HepG2 (cell line): ENCODE data around the gene SCARB2. TPM values are rescaled to one million over a fixed set of nuclear protein-coding genes. Genes with fewer than 3 reads are reported as not detected.
A peak's percentile ranks its signal among the peaks of the same experiment; 100 is the strongest.

Source experiments
- ATAC-seq: fragments of 200-7000 bp; cut with Tn5 transposase; 3 replicates; pipeline ENCODE4 v1.9.1; 2020; ENCODE audit warnings: mild to moderate bottlenecking, moderate library complexity
- BruUV-seq: library from RNA; stranded (reverse); fragments of 400-500 nt; replicated peaks from 2 replicates; lab custom pipeline; 2021; lab: Mats Ljungman, UMichigan
- CTCF ChIA-PET: fragments of 300-600 bp; formaldehyde crosslinking; extraction: SDS; loops from one replicate; lab custom pipeline; 2021; ENCODE audit warnings: low total read pairs, inconsistent platforms, low intra/inter-chr PET ratio; lab: Yijun Ruan, JAX
- POLR2A ChIA-PET: fragments of 350-600 bp; sonication (Branson Sonifier 250); formaldehyde crosslinking; loops from one replicate; lab custom pipeline; 2020; ENCODE audit warnings: antibody characterized with exemption, inconsistent platforms; lab: Yijun Ruan, JAX
- DNase-seq: peaks from one replicate; pipeline ENCODE4 v3.0.0-alpha.2; 2015; ENCODE audit warnings: low spot score
- FAIRE-seq: peaks from 3 replicates; lab custom pipeline; 2011; peaks lifted over from hg19 to GRCh38; lab: Jason Lieb, UNC
- H2AFZ ChIP-seq: one replicate; pipeline ENCODE4 v1.6.1; 2011; ENCODE audit warnings: low read length, inconsistent platforms
- H3K27ac ChIP-seq: fragments of 300-600 bp; 3 replicates; pipeline ENCODE4 v1.8.0; 2011; ENCODE audit warnings: mixed run types, mild to moderate bottlenecking, mixed read lengths, low read length, inconsistent platforms; ENCODE audit not compliant: insufficient read depth; ENCODE audit errors: extremely low read length
- H3K27me3 ChIP-seq, 2 experiments: fragments of 200-600 bp in 1 of 2; 2 replicates in 1 of 2; 3 replicates in 1 of 2; pipeline versions ENCODE4 v1.6.0 to v1.8.0; 2011; ENCODE audit warnings: low read length in 2 of 2, mild to moderate bottlenecking in 2 of 2, moderate library complexity in 2 of 2, inconsistent platforms in 1 of 2; ENCODE audit not compliant: insufficient read depth in 2 of 2, control insufficient read depth in 1 of 2
- H3K36me3 ChIP-seq, 2 experiments: fragments of 200-600 bp in 1 of 2; replicated peaks in 1 of 2; 2 replicates in 1 of 2; 3 replicates in 1 of 2; pipeline versions ENCODE4 v1.5.1 to v1.8.0; 2011; ENCODE audit warnings: low read length in 2 of 2, inconsistent platforms in 1 of 2; ENCODE audit not compliant: insufficient read depth in 2 of 2, control insufficient read depth in 1 of 2
- H3K4me1 ChIP-seq: 2 replicates; pipeline ENCODE4 v1.5.1; 2012; ENCODE audit warnings: low read length, inconsistent platforms; ENCODE audit not compliant: insufficient read depth
- H3K4me2 ChIP-seq: 2 replicates; pipeline ENCODE4 v1.6.0; 2011; ENCODE audit warnings: low read depth, low read length, inconsistent platforms
- H3K4me3 ChIP-seq, 3 experiments: fragments of 200-600 bp in 1 of 3; sonication (generic), shearing (Covaris generic) in 1 of 3; replicated peaks in 1 of 3; 2 replicates each; pipeline ENCODE4 v1.5.1; 2011 to 2016; ENCODE audit warnings: low read length in 3 of 3, inconsistent platforms in 2 of 3, low read depth in 2 of 3, mild to moderate bottlenecking in 2 of 3, control low read depth in 1 of 3, mixed read lengths in 1 of 3; ENCODE audit not compliant: insufficient read depth in 1 of 3
- H3K79me2 ChIP-seq: one replicate; pipeline ENCODE4 v1.6.1; 2011; ENCODE audit warnings: low read length, inconsistent platforms; ENCODE audit not compliant: insufficient read depth
- H3K9ac ChIP-seq: 2 replicates; pipeline ENCODE4 v1.6.0; 2011; ENCODE audit warnings: mild to moderate bottlenecking, low read depth, low read length, inconsistent platforms; ENCODE audit not compliant: insufficient read depth
- H3K9me3 ChIP-seq: 2 replicates; pipeline ENCODE4 v1.5.1; 2012; ENCODE audit warnings: mild to moderate bottlenecking, low read length
- H4K20me1 ChIP-seq: 2 replicates; pipeline ENCODE4 v1.6.0; 2011; ENCODE audit warnings: inconsistent platforms, mild to moderate bottlenecking, low read length, moderate library complexity; ENCODE audit not compliant: insufficient read depth
- ARID5B ChIP-seq: IDR thresholded peaks from 2 replicates; pipeline ENCODE4 v1.4.0; 2020; ENCODE audit warnings: mild to moderate bottlenecking, missing genetic modification reagents
- CAMTA2 ChIP-seq: sonication (generic); formaldehyde crosslinking; IDR thresholded peaks from 2 replicates; pipeline ENCODE4 v1.4.0; 2020; ENCODE audit warnings: mild to moderate bottlenecking, missing genetic modification reagents, borderline replicate concordance
- LCORL ChIP-seq, 2 experiments: fragments of 450-650 bp in 1 of 2; sonication (generic) in 1 of 2; formaldehyde crosslinking in 1 of 2; IDR thresholded peaks; 2 replicates each; pipeline versions ENCODE4 v1.5.0 to v1.6.1; 2017 to 2020; ENCODE audit warnings: antibody characterized with exemption in 1 of 2, missing genetic modification reagents in 1 of 2
- ZNF570 ChIP-seq: sonication (generic); formaldehyde crosslinking; IDR thresholded peaks from 2 replicates; pipeline ENCODE4 v1.4.0; 2020; ENCODE audit warnings: mild to moderate bottlenecking, missing genetic modification reagents, borderline replicate concordance
- ZNF747 ChIP-seq: sonication (generic); formaldehyde crosslinking; IDR thresholded peaks from 2 replicates; pipeline ENCODE4 v1.8.1; 2023; ENCODE audit warnings: missing genetic modification reagents, mild to moderate bottlenecking, borderline replicate concordance
- WGBS: methylation state at CpG from one replicate; pipeline ENCODE4 v1.1.6; 2017; ENCODE audit warnings: low lambda C conversion rate; 5-methylcytosine and 5-hydroxymethylcytosine counted together
- in situ Hi-C: cut with HindIII; loops from 2 replicates; pipeline ENCODE4 v1.10.0; 2017; ENCODE audit warnings: low pct_unique_long_range_greater_than_20kb; ENCODE audit not compliant: extremely low pct_ligation_motif_present
- intact Hi-C: fragments of 100-400 bp; cut with micrococcal nuclease; formaldehyde crosslinking; loops from one replicate; pipeline ENCODE4 v1.10.0; 2022; ENCODE audit not compliant: unreplicated experiment
- polyA plus RNA-seq, 8 experiments: library from polyadenylated mRNA; depleted of rRNA in 3 of 8; stranded (reverse) in 7 of 8; unstranded in 1 of 8; fragments of >200 nt; fragmentation: Illumina TruSeq in 4 of 8; extraction: Trizol in 4 of 8; gene quantifications; 2 replicates each; pipeline versions ENCODE4 v1.2.1 to v1.2.3, GENCODE V29; 2011 to 2016; ENCODE audit warnings: low read depth in 4 of 8, missing spikeins in 1 of 8, mixed read lengths in 1 of 8; ENCODE audit not compliant: insufficient read depth in 1 of 8
- total RNA-seq, 5 experiments: library from RNA; depleted of rRNA; stranded (reverse); fragments of >200 nt; fragmentation: Illumina TruSeq; extraction: Trizol; gene quantifications; 2 replicates each; pipeline ENCODE4 v1.2.3, GENCODE V29; 2016; ENCODE audit warnings: low read depth in 1 of 5
- TF ChIP-seq, protein P1 (sequence below): sonication (generic); formaldehyde crosslinking; IDR thresholded peaks from 2 replicates; pipeline ENCODE4 v1.4.0; 2020; ENCODE audit warnings: missing genetic modification reagents, mild to moderate bottlenecking, borderline replicate concordance
- TF ChIP-seq, protein P2 (sequence below): sonication (generic); formaldehyde crosslinking; IDR thresholded peaks from 2 replicates; pipeline ENCODE4 v1.4.0; 2020; ENCODE audit warnings: mild to moderate bottlenecking, missing genetic modification reagents
- TF ChIP-seq, protein P3 (sequence below): sonication (generic); formaldehyde crosslinking; IDR thresholded peaks from 2 replicates; pipeline ENCODE4 v1.4.0; 2020; ENCODE audit warnings: missing genetic modification reagents
- TF ChIP-seq, protein P4 (sequence below): sonication (generic); formaldehyde crosslinking; IDR thresholded peaks from 2 replicates; pipeline ENCODE4 v1.5.1; 2020; ENCODE audit warnings: missing genetic modification reagents, mild to moderate bottlenecking, borderline replicate concordance

The SCARB2 gene
- total and polyA plus RNA-seq, 2 of the 13 experiments (the other 11 are each of a cell fraction or from before 2014, with no cell fraction given), result 40.6 to 43.4 TPM

GRCh38 chr4:76215077-76215476 lies 1.5 kb upstream of the SCARB2 start (continued):
- TF ChIP-seq, protein P1, sequence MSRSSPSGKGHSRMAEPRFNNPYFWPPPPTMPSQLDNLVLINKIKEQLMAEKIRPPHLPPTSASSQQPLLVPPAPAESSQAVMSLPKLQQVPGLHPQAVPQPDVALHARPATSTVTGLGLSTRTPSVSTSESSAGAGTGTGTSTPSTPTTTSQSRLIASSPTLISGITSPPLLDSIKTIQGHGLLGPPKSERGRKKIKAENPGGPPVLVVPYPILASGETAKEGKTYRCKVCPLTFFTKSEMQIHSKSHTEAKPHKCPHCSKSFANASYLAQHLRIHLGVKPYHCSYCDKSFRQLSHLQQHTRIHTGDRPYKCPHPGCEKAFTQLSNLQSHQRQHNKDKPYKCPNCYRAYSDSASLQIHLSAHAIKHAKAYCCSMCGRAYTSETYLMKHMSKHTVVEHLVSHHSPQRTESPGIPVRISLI (CRISPR knock-in tag), result no peak
- TF ChIP-seq CAMTA2 (CRISPR knock-in tag), result no peak

GRCh38 chr4:76214177-76214675 lies 602 bp upstream of the SCARB2 start:
- no peaks in the 10 kb centered on the region; a peak in 1 of 5 replicates for H3K27me3 ChIP-seq
- peak overlapping the region; percentile 72 to 86 (median 76) for H3K4me3 ChIP-seq
- no peak for ATAC-seq
- in situ Hi-C loops, result no loop called here
- 6% methylated on average over 9 of the region's 10 CpGs for WGBS
- peaks cover 36% of the 10 kb centered on the region for H3K79me2 ChIP-seq
- no peak for FAIRE-seq
- peak overlapping the region; percentile 99 for H3K4me2 ChIP-seq
- H3K27ac ChIP-seq, result peak overlapping the region; percentile 86
- CTCF ChIA-PET, result no interaction called here
- no peak for DNase-seq
- intact Hi-C loops, result no loop called here
- peak overlapping the region; percentile 91 for H3K9ac ChIP-seq
- no TSS peak for BruUV-seq
- H2AFZ ChIP-seq, result peak overlapping the region; percentile 79
- no peaks in the 10 kb centered on the region for H3K9me3 ChIP-seq
- POLR2A ChIA-PET, result interaction anchor here (1.1 kb wide), 1 partner anchor 93 kb away, joined by 4 read pairs; the partner anchor contains the start of gene STBD1
- peaks cover 70% of the 10 kb centered on the region for H3K4me1 ChIP-seq
- H3K36me3 ChIP-seq, result no peaks in the 10 kb centered on the region
- H4K20me1 ChIP-seq, result no peaks in the 10 kb centered on the region
- TF ChIP-seq, protein P2, sequence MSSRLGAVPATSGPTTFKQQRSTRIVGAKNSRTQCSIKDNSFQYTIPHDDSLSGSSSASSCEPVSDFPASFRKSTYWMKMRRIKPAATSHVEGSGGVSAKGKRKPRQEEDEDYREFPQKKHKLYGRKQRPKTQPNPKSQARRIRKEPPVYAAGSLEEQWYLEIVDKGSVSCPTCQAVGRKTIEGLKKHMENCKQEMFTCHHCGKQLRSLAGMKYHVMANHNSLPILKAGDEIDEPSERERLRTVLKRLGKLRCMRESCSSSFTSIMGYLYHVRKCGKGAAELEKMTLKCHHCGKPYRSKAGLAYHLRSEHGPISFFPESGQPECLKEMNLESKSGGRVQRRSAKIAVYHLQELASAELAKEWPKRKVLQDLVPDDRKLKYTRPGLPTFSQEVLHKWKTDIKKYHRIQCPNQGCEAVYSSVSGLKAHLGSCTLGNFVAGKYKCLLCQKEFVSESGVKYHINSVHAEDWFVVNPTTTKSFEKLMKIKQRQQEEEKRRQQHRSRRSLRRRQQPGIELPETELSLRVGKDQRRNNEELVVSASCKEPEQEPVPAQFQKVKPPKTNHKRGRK (CRISPR knock-in tag), result 0 out of 2 replicates have a peak, but pooled peaks have one; percentile 25
- TF ChIP-seq ZNF747 (CRISPR knock-in tag) (0 out of 2 replicates have a peak, but pooled peaks have one; percentile 44), ARID5B (CRISPR knock-in tag) (0 out of 2 replicates have a peak, but pooled peaks have one; percentile 3), LCORL (IDR thresholded peaks at IDR 0.05) (no peak), LCORL (CRISPR knock-in tag; IDR thresholded peaks at IDR 0.05) (0 out of 2 replicates have a peak, but pooled peaks have one; percentile 37), ZNF570 (CRISPR knock-in tag) (no peak)
- TF ChIP-seq, protein P3, sequence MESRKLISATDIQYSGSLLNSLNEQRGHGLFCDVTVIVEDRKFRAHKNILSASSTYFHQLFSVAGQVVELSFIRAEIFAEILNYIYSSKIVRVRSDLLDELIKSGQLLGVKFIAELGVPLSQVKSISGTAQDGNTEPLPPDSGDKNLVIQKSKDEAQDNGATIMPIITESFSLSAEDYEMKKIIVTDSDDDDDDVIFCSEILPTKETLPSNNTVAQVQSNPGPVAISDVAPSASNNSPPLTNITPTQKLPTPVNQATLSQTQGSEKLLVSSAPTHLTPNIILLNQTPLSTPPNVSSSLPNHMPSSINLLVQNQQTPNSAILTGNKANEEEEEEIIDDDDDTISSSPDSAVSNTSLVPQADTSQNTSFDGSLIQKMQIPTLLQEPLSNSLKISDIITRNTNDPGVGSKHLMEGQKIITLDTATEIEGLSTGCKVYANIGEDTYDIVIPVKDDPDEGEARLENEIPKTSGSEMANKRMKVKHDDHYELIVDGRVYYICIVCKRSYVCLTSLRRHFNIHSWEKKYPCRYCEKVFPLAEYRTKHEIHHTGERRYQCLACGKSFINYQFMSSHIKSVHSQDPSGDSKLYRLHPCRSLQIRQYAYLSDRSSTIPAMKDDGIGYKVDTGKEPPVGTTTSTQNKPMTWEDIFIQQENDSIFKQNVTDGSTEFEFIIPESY (CRISPR knock-in tag), result 0 out of 2 replicates have a peak, but pooled peaks have one; percentile 1
- TF ChIP-seq, protein P4, sequence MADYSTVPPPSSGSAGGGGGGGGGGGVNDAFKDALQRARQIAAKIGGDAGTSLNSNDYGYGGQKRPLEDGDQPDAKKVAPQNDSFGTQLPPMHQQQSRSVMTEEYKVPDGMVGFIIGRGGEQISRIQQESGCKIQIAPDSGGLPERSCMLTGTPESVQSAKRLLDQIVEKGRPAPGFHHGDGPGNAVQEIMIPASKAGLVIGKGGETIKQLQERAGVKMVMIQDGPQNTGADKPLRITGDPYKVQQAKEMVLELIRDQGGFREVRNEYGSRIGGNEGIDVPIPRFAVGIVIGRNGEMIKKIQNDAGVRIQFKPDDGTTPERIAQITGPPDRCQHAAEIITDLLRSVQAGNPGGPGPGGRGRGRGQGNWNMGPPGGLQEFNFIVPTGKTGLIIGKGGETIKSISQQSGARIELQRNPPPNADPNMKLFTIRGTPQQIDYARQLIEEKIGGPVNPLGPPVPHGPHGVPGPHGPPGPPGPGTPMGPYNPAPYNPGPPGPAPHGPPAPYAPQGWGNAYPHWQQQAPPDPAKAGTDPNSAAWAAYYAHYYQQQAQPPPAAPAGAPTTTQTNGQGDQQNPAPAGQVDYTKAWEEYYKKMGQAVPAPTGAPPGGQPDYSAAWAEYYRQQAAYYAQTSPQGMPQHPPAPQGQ, result peak; percentile 69; the same call in 1 of the 2 replicates
